ENCODE results near the gene KCNS1. TPM values are rescaled to one million over a fixed set of nuclear protein-coding genes. Genes with fewer than 3 reads are reported as not detected.

Gene KCNS1
- total RNA-seq, 2 donors from 2014 or later, result not detected

GRCh38 chr20:45053430-45054351 is 47.2 kb downstream of the KCNS1 start:
- Histone ChIP-seq H3K4me1 (peaks cover 14% of the 10 kb centered on the region), H3K27ac (no peak overlapping the region), H3K27me3 (no peaks in the 10 kb centered on the region), H3K9me3 (no peaks in the 10 kb centered on the region), H3K4me3 (no peak overlapping the region), H3K36me3 (replicated peaks in 1 of 2; ENCODE audit: insufficient read depth in 1 of 2, low read depth in 2 of 2) (no peaks in the 10 kb centered on the region)
- intact Hi-C loops (cut with DNase I), result no loop called here
- DNase-seq (no peak), ATAC-seq (no peak)
- TF ChIP-seq CTCF (IDR thresholded peaks at IDR 0.05) (no peak), POLR2A (IDR thresholded peaks at IDR 0.05) (no peak)
- WGBS, 2 donors, result 86 to 94% methylated on average over 8 of the region's 8 CpGs

GRCh38 chr20:45052698-45053429 is 48.1 kb downstream of the KCNS1 start:
- H3K27me3 ChIP-seq, result no peaks in the 10 kb centered on the region
- H3K36me3 ChIP-seq (replicated peaks in 1 of 2; ENCODE audit: insufficient read depth in 1 of 2, low read depth in 2 of 2), result no peaks in the 10 kb centered on the region
- TF ChIP-seq CTCF (IDR thresholded peaks at IDR 0.05) (no peak), POLR2A (IDR thresholded peaks at IDR 0.05) (no peak)
- H3K4me1 ChIP-seq, result peaks cover 14% of the 10 kb centered on the region
- DNase-seq (no peak), ATAC-seq (no peak)
- H3K27ac ChIP-seq, result no peak overlapping the region
- WGBS, 2 donors, result 67 to 71% methylated on average over 7 of the region's 7 CpGs
- H3K4me3 ChIP-seq, result no peak overlapping the region
- intact Hi-C loops (cut with DNase I), result no loop called here
- no peaks in the 10 kb centered on the region for H3K9me3 ChIP-seq

GRCh38 chr20:45051204-45052060 is 49.5 kb downstream of the KCNS1 start:
- Histone ChIP-seq H3K27ac (no peak overlapping the region), H3K4me3 (no peak overlapping the region), H3K9me3 (no peaks in the 10 kb centered on the region), H3K27me3 (no peaks in the 10 kb centered on the region), H3K36me3 (replicated peaks in 1 of 2; ENCODE audit: insufficient read depth in 1 of 2, low read depth in 2 of 2) (no peaks in the 10 kb centered on the region), H3K4me1 (peaks cover 5% of the 10 kb centered on the region)
- no peak for TF ChIP-seq POLR2A (IDR thresholded peaks at IDR 0.05)
- no peak for TF ChIP-seq CTCF (IDR thresholded peaks at IDR 0.05)
- intact Hi-C loops (cut with DNase I), result no loop called here
- WGBS, 2 donors, result 76 to 84% methylated on average over 3 of the region's 3 CpGs
- no peak for ATAC-seq
- no peak for DNase-seq

- no peak for TF ChIP-seq CTCF (IDR thresholded peaks at IDR 0.05)
- TF ChIP-seq POLR2A (IDR thresholded peaks at IDR 0.05), result no peak
- no peak overlapping the region for H3K4me3 ChIP-seq
- WGBS, 2 donors, result 66 to 79% methylated on average over 5 of the region's 5 CpGs
- no peak overlapping the region for H3K27ac ChIP-seq
- H3K27me3 ChIP-seq, result no peaks in the 10 kb centered on the region
- ATAC-seq (no peak), DNase-seq (no peak)
- intact Hi-C loops (cut with DNase I), result loop anchor here (10.0 kb wide), 1 partner anchor 265 kb away; no protein-coding TSS in a partner anchor
- no peaks in the 10 kb centered on the region for H3K9me3 ChIP-seq
- H3K36me3 ChIP-seq (replicated peaks in 1 of 2; ENCODE audit: insufficient read depth in 1 of 2, low read depth in 2 of 2), result no peaks in the 10 kb centered on the region
- no peaks in the 10 kb centered on the region for H3K4me1 ChIP-seq
Measured at GRCh38 chr20:45049904-45050471, 50.9 kb downstream of the KCNS1 start.

Data from body of pancreas (tissue), 4 donors.